ENCODE results near the gene RPS8.

Gene RPS8

GRCh38 chr1:44817771-44818495 lies 42.6 kb downstream of the RPS8 start:
- DNase-seq (ENCODE audit: low read depth) = no peak
- no peak for TF ChIP-seq MYC (IDR thresholded peaks at IDR 0.05; ENCODE audit: low read depth, low read length)
- H3K4me3 ChIP-seq (ENCODE audit: low read depth, low read length) = no peak overlapping the region

- TF ChIP-seq POLR2A (IDR thresholded peaks at IDR 0.05; ENCODE audit: extremely low read depth, insufficient read length) = no peak
- no peak for TF ChIP-seq MYC (IDR thresholded peaks at IDR 0.05; ENCODE audit: low read depth, low read length)
- no peak for DNase-seq (ENCODE audit: low read depth)
- H3K4me3 ChIP-seq (ENCODE audit: low read depth, low read length) = peak overlapping the region; percentile 43
Observed at GRCh38 chr1:44819196-44819607, 43.9 kb downstream of the RPS8 start.

DNA sequence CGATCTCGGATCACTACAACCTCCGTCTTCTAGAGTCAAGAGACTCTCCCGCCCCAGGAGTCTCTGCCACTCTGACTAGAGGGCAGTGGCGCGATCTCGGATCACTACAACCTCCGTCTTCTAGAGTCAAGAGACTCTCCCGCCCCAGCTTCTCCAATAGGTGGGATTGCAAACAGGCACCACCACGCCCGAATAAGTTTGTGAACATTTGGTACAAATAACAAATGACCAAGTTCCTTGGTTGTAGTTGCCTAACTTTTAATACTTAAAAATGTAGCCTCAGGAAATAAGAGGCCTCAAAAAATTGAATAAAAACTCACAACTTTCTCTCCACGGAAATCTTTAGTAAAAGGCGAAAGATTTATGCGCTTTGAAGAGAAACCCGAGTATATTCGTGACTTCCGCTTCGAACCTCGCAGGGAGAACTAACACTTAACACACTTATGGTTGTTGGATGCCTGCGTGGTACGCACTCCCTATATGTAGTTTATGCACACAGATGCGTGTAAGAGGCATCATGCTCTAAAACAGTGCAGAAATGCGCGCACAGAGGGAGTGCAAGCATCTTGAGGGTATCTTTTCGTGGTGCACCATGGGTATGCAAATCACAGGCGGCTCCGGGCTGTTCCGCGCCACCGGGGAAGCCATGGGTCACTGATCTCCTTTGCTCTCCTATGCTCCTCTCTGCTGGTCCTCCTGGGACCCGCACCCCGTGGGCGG lies 44.4 kb downstream of the RPS8 start:
- TF ChIP-seq POLR2A (IDR thresholded peaks at IDR 0.05; ENCODE audit: extremely low read depth, insufficient read length) = peak; percentile 90
- 0 out of 2 replicates have a peak, but pooled peaks have one; percentile 17 for TF ChIP-seq MYC (IDR thresholded peaks at IDR 0.05; ENCODE audit: low read depth, low read length)
- TF ChIP-seq, protein P1, sequence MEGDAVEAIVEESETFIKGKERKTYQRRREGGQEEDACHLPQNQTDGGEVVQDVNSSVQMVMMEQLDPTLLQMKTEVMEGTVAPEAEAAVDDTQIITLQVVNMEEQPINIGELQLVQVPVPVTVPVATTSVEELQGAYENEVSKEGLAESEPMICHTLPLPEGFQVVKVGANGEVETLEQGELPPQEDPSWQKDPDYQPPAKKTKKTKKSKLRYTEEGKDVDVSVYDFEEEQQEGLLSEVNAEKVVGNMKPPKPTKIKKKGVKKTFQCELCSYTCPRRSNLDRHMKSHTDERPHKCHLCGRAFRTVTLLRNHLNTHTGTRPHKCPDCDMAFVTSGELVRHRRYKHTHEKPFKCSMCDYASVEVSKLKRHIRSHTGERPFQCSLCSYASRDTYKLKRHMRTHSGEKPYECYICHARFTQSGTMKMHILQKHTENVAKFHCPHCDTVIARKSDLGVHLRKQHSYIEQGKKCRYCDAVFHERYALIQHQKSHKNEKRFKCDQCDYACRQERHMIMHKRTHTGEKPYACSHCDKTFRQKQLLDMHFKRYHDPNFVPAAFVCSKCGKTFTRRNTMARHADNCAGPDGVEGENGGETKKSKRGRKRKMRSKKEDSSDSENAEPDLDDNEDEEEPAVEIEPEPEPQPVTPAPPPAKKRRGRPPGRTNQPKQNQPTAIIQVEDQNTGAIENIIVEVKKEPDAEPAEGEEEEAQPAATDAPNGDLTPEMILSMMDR (IDR thresholded peaks at IDR 0.05; ENCODE audit: low read depth, low read length) = no peak
- H3K4me3 ChIP-seq (ENCODE audit: low read depth, low read length) = peak overlapping the region; percentile 66
- peak; percentile 94 for DNase-seq (ENCODE audit: low read depth)

DNA sequence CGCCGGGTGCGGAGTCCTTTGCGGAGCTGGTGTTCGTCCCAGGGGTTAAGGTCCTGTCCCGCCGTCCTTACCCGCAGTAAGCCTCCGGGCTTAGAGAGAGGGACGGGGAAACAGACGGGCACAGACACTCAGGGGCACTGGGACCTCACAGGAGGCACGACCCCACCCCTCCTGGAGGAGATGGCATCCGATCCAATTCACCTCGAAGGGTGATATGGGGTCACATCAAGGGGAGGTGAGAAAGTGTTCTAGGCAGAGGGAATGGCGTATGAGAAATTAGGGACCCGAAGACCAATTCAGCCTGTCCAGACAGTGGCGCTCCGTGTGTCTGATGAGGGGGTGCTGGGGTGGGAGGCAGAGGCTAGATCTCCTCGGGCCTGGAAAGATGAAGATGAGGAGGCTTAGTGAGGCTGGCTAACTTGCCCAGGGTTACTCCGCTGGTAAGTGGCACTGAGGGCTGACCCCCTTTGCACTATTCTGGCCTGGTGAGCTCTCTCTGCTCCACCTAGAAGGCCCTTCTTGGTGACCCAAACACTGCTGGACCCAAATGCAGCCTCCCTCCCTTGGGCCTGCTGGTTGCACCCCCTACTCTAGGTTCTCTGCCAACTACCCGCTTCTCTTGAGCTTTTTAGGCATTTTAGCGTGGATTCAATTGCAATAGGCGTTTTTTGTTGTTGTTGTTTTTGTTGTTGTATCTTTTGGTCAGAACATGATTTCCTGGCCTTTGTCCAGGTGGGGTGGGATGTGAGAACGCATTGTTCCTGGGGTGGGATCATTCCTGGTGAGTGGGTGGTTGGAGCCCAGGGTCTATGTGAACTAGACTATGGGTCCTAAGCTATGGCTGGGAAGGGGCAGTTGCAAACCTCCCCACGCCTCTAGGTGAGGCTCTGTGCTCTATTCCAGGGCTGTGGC lies 45.2 kb downstream of the RPS8 start:
- H3K4me3 ChIP-seq (ENCODE audit: low read depth, low read length) = peak overlapping the region; percentile 66
- no peak for DNase-seq (ENCODE audit: low read depth)
- TF ChIP-seq, protein P1 (IDR thresholded peaks at IDR 0.05; ENCODE audit: low read depth, low read length) = no peak
- TF ChIP-seq POLR2A (IDR thresholded peaks at IDR 0.05; ENCODE audit: extremely low read depth, insufficient read length) = no peak
- TF ChIP-seq MYC (IDR thresholded peaks at IDR 0.05; ENCODE audit: low read depth, low read length) = no peak
- TF ChIP-seq, protein P2, sequence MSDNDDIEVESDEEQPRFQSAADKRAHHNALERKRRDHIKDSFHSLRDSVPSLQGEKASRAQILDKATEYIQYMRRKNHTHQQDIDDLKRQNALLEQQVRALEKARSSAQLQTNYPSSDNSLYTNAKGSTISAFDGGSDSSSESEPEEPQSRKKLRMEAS (IDR thresholded peaks at IDR 0.05; ENCODE audit: low read depth, low read length) = no peak

- TF ChIP-seq, protein P2 (IDR thresholded peaks at IDR 0.05; ENCODE audit: low read depth, low read length) = no peak
- TF ChIP-seq, protein P1 (IDR thresholded peaks at IDR 0.05; ENCODE audit: low read depth, low read length) = no peak
- no peak for TF ChIP-seq POLR2A (IDR thresholded peaks at IDR 0.05; ENCODE audit: extremely low read depth, insufficient read length)
- TF ChIP-seq MYC (IDR thresholded peaks at IDR 0.05; ENCODE audit: low read depth, low read length) = no peak
- no peak overlapping the region for H3K4me3 ChIP-seq (ENCODE audit: low read depth, low read length)
- DNase-seq (ENCODE audit: low read depth) = no peak
Observed at GRCh38 chr1:44821240-44821715, 45.9 kb downstream of the RPS8 start.

DNA sequence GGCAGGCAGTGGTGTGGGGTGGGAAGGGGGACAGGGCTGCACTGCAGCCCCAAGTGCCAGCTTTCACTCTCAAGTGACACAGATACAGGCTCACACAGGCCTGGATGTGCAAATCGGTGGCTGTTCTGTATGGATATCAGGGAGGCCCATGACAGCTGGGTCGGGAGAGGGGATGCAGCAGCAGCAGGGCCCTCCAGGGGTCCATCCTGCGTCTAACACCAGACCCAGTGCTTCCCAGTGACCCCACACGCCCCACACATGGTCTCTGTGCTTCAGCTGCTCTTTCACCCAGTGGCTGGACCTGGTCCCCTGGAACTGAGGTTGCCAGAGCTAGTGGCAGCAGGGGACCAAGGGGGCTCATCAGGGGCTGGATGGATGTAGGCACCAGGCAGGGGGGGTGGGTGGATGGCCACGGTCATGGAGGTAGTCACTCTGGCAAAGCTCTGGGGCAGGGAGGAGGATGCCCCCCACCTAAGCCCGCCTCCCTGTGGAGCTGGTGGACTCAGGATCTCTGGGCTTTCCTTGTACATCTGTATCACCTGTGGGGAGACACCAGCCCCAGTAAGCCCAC lies 46.9 kb downstream of the RPS8 start:
- H3K4me3 ChIP-seq (ENCODE audit: low read depth, low read length) = no peak overlapping the region
- no peak for DNase-seq (ENCODE audit: low read depth)
- TF ChIP-seq POLR2A (IDR thresholded peaks at IDR 0.05; ENCODE audit: extremely low read depth, insufficient read length) = no peak
- TF ChIP-seq, protein P1 (IDR thresholded peaks at IDR 0.05; ENCODE audit: low read depth, low read length) = no peak
- no peak for TF ChIP-seq MYC (IDR thresholded peaks at IDR 0.05; ENCODE audit: low read depth, low read length)
- TF ChIP-seq, protein P2 (IDR thresholded peaks at IDR 0.05; ENCODE audit: low read depth, low read length) = no peak
